GM19455 (cell line): Measurements from ENCODE around the gene HOXA11.

Source experiments
- ATAC-seq: cut with Tn5 transposase; IDR thresholded peaks from one replicate; pipeline ENCODE4 v1.9.1; 2021; ENCODE audit not compliant: unreplicated experiment

HOXA11 gene

DNA sequence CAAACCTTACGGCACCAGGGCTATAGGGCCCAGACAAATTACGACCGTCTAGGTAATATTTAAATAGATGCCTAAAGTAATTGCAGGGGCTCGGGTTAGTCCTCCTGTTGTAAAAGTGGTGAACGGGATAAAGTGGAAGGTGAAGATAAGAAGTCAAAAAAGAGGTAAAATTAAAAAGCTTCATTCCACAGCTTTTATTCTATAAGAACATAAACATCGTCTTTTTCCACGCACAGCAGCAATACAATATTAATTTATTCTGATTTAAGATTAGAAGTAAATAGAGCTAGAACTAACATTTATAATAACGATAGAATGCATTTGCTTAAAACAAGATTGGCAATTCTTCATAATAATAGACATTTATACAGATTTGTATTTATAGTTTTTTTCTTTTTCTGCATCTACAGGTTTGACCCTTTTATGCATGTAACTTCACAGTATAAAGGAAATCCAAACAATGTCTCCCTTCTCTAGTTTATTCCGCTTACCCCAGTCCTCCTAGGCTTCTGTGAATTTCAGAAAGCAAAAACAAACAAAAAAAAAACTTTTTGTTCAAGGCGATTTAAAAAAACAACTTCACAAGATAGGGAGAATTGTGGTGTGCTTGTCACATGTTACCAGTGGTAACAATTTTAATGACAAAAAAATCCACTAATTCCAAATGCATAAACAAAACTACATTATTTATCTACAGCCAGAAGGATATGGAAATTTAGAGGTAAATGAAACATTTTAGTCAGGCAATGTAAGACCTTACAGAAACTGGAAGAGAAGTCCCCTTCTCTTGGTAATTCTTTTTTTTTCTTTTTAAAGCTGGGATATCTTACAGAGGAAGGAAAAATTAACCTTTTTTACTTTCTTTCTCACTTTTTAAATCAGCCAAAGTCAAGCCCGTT lies 14.4 kb downstream of the HOXA11 start:
- no peak for ATAC-seq

GRCh38 chr7:27169658-27170425 lies 15.2 kb downstream of the HOXA11 start:
- no peak for ATAC-seq

DNA sequence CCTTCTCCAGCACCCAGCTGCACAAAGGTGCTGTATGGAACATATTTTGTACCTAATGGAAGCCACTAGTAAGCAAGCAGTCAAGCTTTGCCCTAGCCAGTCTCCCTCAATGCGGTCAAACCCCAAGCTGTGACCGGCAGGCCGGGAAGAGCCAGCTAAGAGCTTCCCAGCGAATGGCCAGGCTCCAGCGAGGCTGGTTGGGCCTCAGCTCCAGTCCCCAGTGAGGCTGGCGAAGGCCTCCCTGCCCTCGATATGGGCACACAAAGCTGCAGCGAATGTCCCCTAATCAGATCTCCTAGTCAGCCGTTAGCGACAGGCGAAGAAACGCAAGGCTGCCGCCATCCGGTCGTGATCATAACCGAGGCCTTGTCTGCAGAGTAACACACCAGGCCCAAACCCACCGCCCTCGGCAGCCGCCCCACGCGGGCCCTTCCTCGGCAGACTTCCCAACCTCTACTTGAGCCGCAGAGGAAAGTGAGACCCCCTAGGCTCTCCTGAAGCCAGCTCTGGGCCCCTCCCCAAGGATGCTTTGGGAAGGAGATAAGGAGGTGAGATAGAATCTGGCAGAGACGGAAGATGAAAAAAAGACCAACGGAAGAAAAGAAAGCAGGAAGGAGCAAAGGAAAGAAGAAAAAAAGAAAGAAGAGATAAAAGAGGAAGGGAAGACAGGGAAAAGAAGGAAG lies 16.6 kb downstream of the HOXA11 start:
- ATAC-seq = no peak

DNA sequence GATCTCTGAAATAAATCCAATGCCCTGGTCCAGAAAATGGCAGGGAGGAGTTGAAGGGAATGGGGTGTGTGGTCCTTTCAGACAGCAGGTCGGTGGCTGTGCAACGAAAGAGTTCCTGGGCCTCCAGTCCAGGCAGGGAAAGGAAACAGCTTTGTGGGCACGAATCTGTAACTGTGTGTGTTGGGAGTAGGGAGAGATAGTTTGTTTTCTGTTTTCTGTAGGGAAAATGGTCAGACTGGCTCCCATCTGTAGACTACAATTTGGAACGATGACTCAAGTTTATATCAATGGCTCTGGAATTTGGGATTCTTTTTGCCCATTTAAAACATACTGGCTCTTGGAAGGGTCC lies 17.1 kb downstream of the HOXA11 start:
- no peak for ATAC-seq

DNA sequence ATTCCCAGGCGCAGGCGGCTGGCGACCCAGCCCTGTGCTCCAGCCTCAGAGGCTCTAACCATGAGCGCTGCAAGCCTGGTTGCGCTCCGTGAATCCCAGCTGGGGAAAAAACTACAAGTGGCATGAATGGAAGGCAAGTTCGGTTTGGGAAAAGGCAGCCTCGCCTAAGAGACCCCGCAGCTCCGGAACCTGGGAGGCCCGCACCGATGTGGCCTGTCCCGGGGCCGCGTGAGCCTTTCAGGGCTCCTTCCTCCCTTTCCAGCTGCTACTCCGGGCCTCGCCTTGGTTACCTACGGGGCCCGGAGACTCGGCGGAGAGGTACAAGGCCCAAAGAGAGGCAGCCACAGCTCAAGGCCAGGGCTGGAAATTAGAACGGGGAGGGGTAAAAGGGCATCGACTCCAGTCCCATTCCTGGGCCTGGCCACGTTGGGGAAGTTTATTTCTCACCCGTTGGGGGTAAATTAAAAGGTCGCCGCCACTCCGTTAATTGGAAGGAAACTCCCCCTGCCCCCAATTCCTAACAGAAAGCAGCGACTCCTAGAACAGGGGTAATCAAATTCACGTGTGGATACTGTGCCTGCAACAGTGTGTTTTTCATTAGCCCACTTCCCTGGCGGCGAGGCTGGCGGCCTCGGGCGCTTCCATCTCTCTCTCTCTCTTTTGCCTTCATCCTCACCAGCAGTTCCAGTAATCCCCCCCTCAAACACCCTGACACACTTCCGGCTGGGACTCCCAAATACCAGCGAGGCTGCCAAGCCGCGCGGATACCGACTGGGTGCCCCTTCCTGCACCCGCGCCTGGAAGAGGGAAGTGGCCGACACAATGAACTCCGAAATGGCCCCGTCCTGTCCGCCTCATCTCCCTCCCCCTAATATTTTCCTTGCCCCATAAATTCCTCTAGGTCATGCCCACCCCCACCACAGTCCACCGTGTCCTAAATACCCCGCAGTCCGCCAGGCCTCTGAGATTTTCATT lies 18.2 kb downstream of the HOXA11 start:
- no peak for ATAC-seq

DNA sequence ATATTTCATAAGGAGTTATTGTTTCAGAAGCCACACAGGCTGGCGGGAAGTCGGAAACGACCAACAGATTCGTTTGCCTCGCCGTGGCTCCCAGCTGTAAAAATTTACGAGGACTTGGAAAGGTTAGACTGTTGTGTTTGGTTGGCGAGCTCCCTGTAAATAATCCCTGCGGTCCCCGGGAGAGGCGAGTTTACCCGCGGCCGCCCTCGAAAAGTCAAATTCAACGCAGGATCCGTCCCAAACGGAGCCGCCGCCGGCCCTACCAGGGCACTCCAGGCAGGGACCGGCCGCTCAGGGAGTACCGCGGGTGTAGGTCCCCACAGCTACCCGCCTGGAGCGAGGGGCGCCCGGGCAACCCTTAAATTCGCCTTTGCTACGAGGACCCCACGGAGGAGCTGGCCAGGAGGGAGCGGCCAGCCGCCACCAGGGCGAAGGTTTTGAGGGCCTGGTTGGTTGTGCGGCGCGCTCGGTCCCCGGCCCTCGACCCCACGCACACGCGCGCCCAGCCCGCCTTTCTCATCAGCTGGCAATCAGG lies 19.0 kb downstream of the HOXA11 start:
- ATAC-seq = no peak

DNA sequence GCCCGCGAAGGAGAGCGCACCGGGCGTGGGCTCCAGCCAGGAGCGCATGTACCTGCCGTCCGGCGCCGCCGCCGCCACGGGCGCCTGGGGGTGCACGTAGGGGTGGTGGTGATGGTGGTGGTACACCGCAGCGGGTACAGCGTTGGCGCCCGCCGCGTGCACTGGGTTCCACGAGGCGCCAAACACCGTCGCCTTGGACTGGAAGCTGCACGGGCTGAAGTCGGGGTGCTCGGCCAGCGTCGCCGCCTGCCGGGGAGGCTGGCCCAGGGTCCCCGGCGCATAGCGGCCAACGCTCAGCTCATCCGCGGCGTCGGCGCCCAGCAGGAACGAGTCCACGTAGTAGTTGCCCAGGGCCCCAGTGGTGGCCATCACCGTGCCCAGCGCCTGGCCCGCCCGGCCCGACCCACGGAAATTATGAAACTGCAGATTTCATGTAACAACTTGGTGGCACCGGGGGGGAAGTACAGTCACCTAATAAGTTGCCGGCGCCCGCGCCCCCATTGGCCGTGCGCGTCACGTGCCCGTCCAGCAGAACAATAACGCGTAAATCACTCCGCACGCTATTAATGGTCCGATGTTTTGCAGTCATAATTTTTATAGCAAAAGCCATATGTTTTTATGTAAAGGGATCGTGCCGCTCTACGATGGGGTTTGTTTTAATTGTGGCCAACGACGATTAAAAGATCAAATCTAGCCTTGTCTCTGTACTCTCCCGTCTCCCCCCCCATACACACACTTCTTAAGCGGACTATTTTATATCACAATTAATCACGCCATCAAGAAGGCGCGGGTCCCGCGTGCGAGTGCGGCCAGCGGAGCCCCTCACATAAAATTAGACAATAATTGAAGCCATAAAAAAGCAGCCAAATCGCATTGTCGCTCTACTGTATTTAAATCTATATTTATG lies 19.7 kb downstream of the HOXA11 start, which contains the start of gene HOXA9:
Gene HOXA9 (minus strand): TSS at position 449 of the 907 bp plus-strand sequence. CDS start 80 bp downstream, at position 369.
- ATAC-seq = no peak

DNA sequence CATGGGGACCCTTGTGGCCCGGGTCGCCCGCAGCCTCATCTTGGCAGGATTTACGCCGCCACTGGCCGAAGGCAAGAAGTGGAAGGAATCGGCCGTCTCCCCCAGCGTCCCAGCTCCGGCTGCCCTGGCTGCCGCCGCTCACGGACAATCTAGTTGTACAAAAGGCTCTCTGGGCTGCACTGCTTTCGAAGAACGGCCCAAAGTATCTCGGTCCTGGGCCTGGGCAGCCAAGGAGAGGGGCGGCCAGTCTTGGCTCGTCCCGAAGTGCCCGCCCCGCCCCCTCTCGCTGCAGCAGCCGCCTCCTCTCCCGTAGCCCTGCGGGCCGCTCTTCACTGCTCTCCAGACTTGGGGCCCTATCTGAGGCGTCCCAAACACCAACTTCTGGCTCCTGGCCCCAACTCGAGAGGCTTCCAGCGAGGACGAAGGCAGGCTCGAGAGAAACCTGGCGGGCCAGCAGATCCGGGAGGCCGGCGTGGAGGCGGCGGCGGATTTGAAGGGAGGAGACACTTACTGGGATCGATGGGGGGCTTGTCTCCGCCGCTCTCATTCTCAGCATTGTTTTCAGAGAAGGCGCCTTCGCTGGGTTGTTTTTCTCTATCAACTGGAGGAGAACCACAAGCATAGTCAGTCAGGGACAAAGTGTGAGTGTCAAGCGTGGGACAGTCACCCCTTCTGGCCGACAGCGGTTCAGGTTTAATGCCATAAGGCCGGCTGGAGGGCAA lies 20.5 kb downstream of the HOXA11 start:
- ATAC-seq = no peak

- ATAC-seq = no peak
Observed at GRCh38 chr7:27164045-27164366, 21.0 kb downstream of the HOXA11 start.

DNA sequence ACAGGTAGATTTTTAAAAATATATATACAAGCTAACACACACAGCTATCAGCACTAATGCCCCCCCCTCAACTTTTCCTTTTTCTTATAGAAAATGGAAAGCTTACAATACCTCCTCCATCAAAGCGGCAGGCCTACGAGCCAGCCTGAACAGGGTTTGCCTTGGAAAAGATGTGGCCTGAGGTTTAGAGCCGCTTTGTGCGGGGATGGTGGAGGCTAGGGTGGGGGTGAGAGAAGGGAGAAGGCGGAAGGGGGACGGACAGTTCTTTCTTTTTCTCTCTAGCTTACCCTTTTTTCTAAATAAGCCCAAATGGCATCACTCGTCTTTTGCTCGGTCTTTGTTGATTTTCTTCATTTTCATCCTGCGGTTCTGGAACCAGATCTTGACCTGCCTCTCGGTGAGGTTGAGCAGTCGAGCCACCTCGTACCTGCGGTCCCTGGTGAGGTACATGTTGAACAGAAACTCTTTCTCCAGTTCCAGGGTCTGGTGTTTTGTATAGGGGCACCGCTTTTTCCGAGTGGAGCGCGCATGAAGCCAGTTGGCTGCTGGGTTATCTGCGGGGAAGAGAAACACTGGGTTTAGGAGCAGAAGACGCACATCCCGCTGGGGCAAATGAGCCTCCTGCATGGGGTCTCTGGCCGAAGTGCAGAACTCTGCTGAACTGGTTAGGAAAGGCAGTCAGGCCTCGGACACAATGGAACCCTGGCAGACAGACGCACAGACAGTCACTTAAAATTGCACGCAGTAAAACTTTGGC lies 21.6 kb downstream of the HOXA11 start:
- no peak for ATAC-seq

DNA sequence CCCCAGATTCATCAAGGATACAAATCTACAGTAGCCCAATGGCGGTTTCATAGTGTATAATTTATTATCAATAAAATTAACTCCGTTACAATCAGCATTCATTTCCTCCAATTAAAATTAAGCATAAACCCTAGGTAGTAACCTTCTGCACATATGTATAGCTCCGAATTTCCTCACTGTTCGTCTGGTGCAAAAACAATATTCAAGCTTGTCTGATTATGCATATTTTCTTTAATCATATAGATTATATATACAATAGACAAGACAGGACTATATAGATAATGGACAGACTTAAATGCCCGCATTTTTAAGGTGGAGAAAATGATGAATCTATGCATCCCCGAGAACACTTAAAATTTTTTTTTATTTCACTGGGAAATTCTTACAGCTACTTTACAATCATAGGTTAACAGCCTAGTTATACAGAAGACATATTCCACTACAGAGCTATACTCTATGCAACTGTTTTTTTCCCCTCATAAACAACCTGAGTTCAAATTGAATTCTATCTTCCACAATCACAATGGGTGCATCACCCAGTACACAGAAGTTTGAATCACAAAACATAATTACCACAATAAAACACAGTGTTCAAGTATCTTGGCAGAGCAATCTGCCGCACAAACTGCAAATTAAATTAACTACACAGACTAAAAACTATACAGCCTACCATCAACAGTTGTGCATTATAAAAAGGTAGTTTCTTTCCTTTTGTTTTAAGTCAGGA lies 22.3 kb downstream of the HOXA11 start:
- ATAC-seq = no peak

DNA sequence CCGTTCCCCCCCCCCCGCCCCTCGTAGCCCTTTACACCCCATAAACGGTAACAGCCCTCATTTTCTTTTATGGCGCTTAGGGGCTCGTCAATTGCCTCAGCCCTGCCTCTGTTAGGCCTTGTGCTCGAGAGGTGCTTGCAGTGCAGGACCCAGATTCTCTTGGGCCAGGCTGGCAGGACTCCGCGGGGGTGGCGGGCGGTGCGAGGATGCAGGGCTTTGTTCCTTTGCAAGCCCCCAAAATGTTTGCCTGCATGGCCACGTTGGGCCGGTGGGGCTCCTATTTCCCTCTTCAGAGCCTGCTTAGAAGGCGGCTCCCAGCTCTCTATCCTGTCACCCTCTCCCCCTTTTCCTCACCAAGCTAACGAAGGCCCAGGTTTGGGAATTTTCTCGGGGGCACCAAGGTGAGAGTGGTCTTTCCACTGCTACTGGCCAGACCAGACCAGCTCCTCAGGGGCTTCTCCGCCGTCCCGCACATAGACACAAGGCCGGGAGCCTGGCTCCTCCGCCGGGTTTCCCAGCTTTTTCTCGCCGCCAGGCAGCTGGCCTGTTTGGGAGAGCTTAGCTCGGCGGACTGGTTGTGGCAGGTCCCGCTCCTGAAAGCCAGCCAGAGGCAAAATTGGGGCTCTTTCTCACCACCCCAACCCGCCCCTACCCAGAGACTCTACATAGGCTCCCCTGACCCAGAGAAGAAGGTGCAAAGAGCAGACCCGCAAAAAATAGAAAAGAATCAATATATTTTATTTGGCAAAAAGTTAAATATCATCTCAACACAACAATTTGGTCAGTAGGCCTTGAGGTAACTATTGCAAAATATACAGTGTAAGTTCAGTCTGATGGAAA lies 23.1 kb downstream of the HOXA11 start:
- no peak for ATAC-seq

GRCh38 chr7:27161214-27161720 lies 23.8 kb downstream of the HOXA11 start:
- no peak for ATAC-seq

GRCh38 chr7:27160546-27161213 lies 24.4 kb downstream of the HOXA11 start:
- ATAC-seq = peak; percentile 63

DNA sequence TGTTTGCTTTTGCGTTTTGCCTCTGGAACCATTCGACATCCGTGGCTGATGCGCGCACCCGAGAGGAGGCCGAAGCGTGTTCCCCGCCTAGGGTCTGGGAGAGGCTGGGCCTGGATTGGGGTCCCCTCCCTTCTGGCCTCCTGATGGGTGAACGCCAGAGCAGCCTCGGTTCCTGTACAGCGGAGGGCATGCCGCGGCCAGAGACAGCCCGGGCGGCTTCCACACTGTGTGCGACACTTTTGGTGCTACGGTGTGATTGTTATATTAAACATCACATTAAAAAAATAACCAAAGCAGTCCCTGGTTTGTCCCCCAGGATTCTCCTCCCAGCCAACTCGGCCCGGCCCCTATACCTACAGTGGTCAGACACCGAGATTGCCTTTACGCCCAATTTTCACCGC lies 24.9 kb downstream of the HOXA11 start:
- ATAC-seq = peak; percentile 13
